B cell (primary cell): ENCODE measurements around the gene PBLD. TPM values are rescaled to one million over a fixed set of nuclear protein-coding genes. Genes with fewer than 3 reads are reported as not detected.

Experiments
- ATAC-seq: fragments of 200-7000 bp; cut with Tn5 transposase; one replicate; pipeline ENCODE4 v1.10.0; 2021; ENCODE audit warnings: low read depth, mild to moderate bottlenecking, moderate number of reproducible peaks, moderate library complexity
- CTCF ChIA-PET: fragments of 350-600 bp; sonication (Branson Sonifier 250); formaldehyde crosslinking; loops from one replicate; lab custom pipeline; 2021; ENCODE audit warnings: antibody characterized with exemption, inconsistent platforms; lab: Charles Lee
- POLR2A ChIA-PET: fragments of 350-600 bp; sonication (Branson Sonifier 250); formaldehyde crosslinking; loops from one replicate; lab custom pipeline; 2021; ENCODE audit warnings: antibody characterized with exemption; lab: Charles Lee
- DNase-seq: peaks from one replicate; pipeline ENCODE4 v3.0.0; 2013
- H2AFZ ChIP-seq: 2 replicates; pipeline ENCODE4 v1.6.1; 2012; ENCODE audit warnings: mild to moderate bottlenecking, low read depth, low read length; ENCODE audit not compliant: insufficient read depth, poor library complexity, severe bottlenecking
- H3K27ac ChIP-seq, 2 donors: 1 replicate in 1 of 2; 2 replicates in 1 of 2; pipeline ENCODE4 v1.5.1; 2012 to 2013; ENCODE audit warnings: low read length in 2 of 2, mild to moderate bottlenecking in 2 of 2, moderate library complexity in 1 of 2
- H3K27me3 ChIP-seq, 4 experiments: fragments of 200-600 bp in 1 of 4; sonication (generic) in 1 of 4; replicated peaks in 1 of 4; 1 replicate in 2 of 4; 2 replicates in 2 of 4; pipeline versions ENCODE4 v1.6.1 to v1.7.0; 2013 to 2016; ENCODE audit warnings: low read length in 3 of 4, mild to moderate bottlenecking in 2 of 4, mixed read lengths in 1 of 4, moderate library complexity in 1 of 4; ENCODE audit not compliant: insufficient read depth in 4 of 4, control insufficient read depth in 3 of 4; ENCODE audit errors: control extremely low read depth in 1 of 4
- H3K36me3 ChIP-seq, 2 experiments: replicated peaks in 1 of 2; 1 replicate in 1 of 2; 2 replicates in 1 of 2; pipeline versions ENCODE4 v1.6.1 to v1.7.1; 2013; ENCODE audit warnings: low read length in 1 of 2; ENCODE audit not compliant: insufficient read depth in 2 of 2, control insufficient read depth in 1 of 2; ENCODE audit errors: control extremely low read depth in 1 of 2, extremely low read depth in 1 of 2
- H3K4me1 ChIP-seq, 2 donors: fragments of 200-600 bp in 1 of 2; sonication (generic) in 1 of 2; 1 replicate in 1 of 2; 2 replicates in 1 of 2; pipeline versions ENCODE4 v1.5.1 to v1.6.1; 2013 to 2017; ENCODE audit warnings: low read length in 2 of 2; ENCODE audit not compliant: control insufficient read depth in 2 of 2, insufficient read depth in 2 of 2
- H3K4me2 ChIP-seq: replicated peaks from 2 replicates; pipeline ENCODE3; 2012; ENCODE audit warnings: mild to moderate bottlenecking, low read depth, low read length; ENCODE audit not compliant: poor library complexity, severe bottlenecking
- H3K4me3 ChIP-seq, 5 experiments: fragments of 200-600 bp in 1 of 5; sonication (generic) in 1 of 5; 1 replicate in 3 of 5; 2 replicates in 2 of 5; pipeline versions ENCODE4 v1.5.1 to v1.7.0; 2011 to 2016; ENCODE audit warnings: low read length in 4 of 5, mild to moderate bottlenecking in 4 of 5, low read depth in 2 of 5, control low read depth in 1 of 5, moderate library complexity in 1 of 5; ENCODE audit not compliant: insufficient read depth in 1 of 5; ENCODE audit errors: control extremely low read depth in 1 of 5, extremely low read depth in 1 of 5
- H3K79me2 ChIP-seq: fragments of 200-600 bp; sonication (generic); one replicate; pipeline ENCODE4 v1.6.0; 2016; ENCODE audit warnings: low read length; ENCODE audit not compliant: control insufficient read depth, insufficient read depth
- H3K9ac ChIP-seq: fragments of 200-600 bp; sonication (generic); 2 replicates; pipeline ENCODE4 v1.6.1; 2017; ENCODE audit warnings: mild to moderate bottlenecking, low read length, moderate library complexity
- H3K9me3 ChIP-seq, 3 donors: one replicate each; pipeline versions ENCODE4 v1.6.1 to v1.7.1; 2013; ENCODE audit warnings: low read length in 2 of 3; ENCODE audit not compliant: control insufficient read depth in 2 of 3, insufficient read depth in 1 of 3; ENCODE audit errors: control extremely low read depth in 1 of 3
- H4K20me1 ChIP-seq: 2 replicates; pipeline ENCODE4 v1.6.0; 2012; ENCODE audit warnings: mild to moderate bottlenecking, low read length; ENCODE audit not compliant: insufficient read depth, control insufficient read depth, poor library complexity, severe bottlenecking
- H3K27ac Mint-ChIP-seq: one replicate; pipeline ENCODE4 v1.8.0; 2021; ENCODE audit warnings: mixed read lengths
- H3K27me3 Mint-ChIP-seq: one replicate; pipeline ENCODE4 v1.8.0; 2021; ENCODE audit warnings: mixed read lengths
- H3K4me1 Mint-ChIP-seq: one replicate; pipeline ENCODE4 v1.8.0; 2021; ENCODE audit warnings: mixed read lengths
- H3K4me3 Mint-ChIP-seq: one replicate; pipeline ENCODE4 v1.8.0; 2021; ENCODE audit warnings: mixed read lengths
- H3K9me3 Mint-ChIP-seq: one replicate; pipeline ENCODE4 v1.8.0; 2022; ENCODE audit warnings: mixed read lengths; ENCODE audit not compliant: insufficient read depth
- EZH2 ChIP-seq: IDR thresholded peaks from 2 replicates; pipeline ENCODE4 v1.6.1; 2012; ENCODE audit warnings: borderline replicate concordance, low read depth, mild to moderate bottlenecking, moderate library complexity, low read length; ENCODE audit not compliant: insufficient read depth, poor library complexity, severe bottlenecking
- WGBS: methylation state at CpG from one replicate; pipeline ENCODE4 v1.1.5; 2013; ENCODE audit warnings: missing lambda C conversion rate; ENCODE audit not compliant: insufficient coverage; 5-methylcytosine and 5-hydroxymethylcytosine counted together
- intact Hi-C: fragments of 100-400 bp; cut with micrococcal nuclease; formaldehyde crosslinking; loops from one replicate; pipeline ENCODE4 v1.10.0; 2022
- polyA minus RNA-seq: library from RNA; depleted of rRNA, polyadenylated mRNA; stranded (reverse); fragments of >200 nt; gene quantifications from 2 replicates; pipeline ENCODE4 v1.2.3, GENCODE V29; 2012
- polyA plus RNA-seq: library from polyadenylated mRNA; depleted of rRNA; stranded (reverse); fragments of >200 nt; gene quantifications from 2 replicates; pipeline ENCODE4 v1.2.3, GENCODE V29; 2012
- total RNA-seq, 2 donors: library from RNA; stranded (reverse); fragments of 120-200 nt in 1 of 2; gene quantifications; 1 replicate in 1 of 2; 2 replicates in 1 of 2; pipeline versions ENCODE4 v1.2.3 to v1.2.4, GENCODE V29; 2013 to 2022
- TF ChIP-seq, protein P1 (sequence below): fragments of 200-600 bp; IDR thresholded peaks from one replicate; pipeline ENCODE4 v1.8.0; 2022; ENCODE audit warnings: antibody characterized with exemption, mild to moderate bottlenecking

The PBLD gene
- total RNA-seq (3.0 and 4.7 TPM in 2 replicates), polyA plus RNA-seq (0.40 and 0.42 TPM in 2 replicates), polyA minus RNA-seq (0.69 and 2.5 TPM in 2 replicates)
- total RNA-seq (2013): 1.5 TPM

- Mint-ChIP-seq H3K9me3 (no peaks in the 10 kb centered on the region), H3K4me3 (peak within 1 kb of the TSS; percentile 99), H3K27ac (peak within 1 kb of the TSS; percentile 100), H3K4me1 (peaks cover 68% of the 10 kb centered on the region), H3K27me3 (no peaks in the 10 kb centered on the region)
- H3K27me3 ChIP-seq: no peaks in the 10 kb centered on the region
- peak within 1 kb of the TSS; percentile 79 for H3K4me2 ChIP-seq
- H2AFZ ChIP-seq: peak within 1 kb of the TSS; percentile 79
- POLR2A ChIA-PET: interaction anchor here (0.6 to 2.4 kb wide), 17 partner anchors 20 to 655 kb away, joined by 3 to 20 read pairs (median 6); partner anchors contain the start of genes CCAR1, DDX21, RUFY2 and SIRT1
- H3K9ac ChIP-seq: peak within 1 kb of the TSS; percentile 97
- H3K27ac ChIP-seq: peak within 1 kb of the TSS; percentile 93 to 94
- DNase-seq (peak; percentile 79), ATAC-seq (peak; percentile 7)
- under 1% methylated on average over 37 of the region's 51 CpGs for WGBS
- intact Hi-C loops: loop anchor here (2.0 to 5.0 kb wide), 6 partner anchors 16 to 1815 kb away; partner anchors contain the start of genes TYSND1 and VPS26A
- peaks cover 42 to 56% of the 10 kb centered on the region in 2 donors for H3K4me1 ChIP-seq
- CTCF ChIA-PET: interaction anchor here (0.6 to 6.6 kb wide), 5 partner anchors 16 to 752 kb away, joined by 3 to 51 read pairs (median 4); no protein-coding TSS in a partner anchor
- peak within 1 kb of the TSS; percentile 77 to 95 (median 90) for H3K4me3 ChIP-seq
- H4K20me1 ChIP-seq: peaks cover 44% of the 10 kb centered on the region
- no peak for TF ChIP-seq EZH2
- TF ChIP-seq, protein P1, sequence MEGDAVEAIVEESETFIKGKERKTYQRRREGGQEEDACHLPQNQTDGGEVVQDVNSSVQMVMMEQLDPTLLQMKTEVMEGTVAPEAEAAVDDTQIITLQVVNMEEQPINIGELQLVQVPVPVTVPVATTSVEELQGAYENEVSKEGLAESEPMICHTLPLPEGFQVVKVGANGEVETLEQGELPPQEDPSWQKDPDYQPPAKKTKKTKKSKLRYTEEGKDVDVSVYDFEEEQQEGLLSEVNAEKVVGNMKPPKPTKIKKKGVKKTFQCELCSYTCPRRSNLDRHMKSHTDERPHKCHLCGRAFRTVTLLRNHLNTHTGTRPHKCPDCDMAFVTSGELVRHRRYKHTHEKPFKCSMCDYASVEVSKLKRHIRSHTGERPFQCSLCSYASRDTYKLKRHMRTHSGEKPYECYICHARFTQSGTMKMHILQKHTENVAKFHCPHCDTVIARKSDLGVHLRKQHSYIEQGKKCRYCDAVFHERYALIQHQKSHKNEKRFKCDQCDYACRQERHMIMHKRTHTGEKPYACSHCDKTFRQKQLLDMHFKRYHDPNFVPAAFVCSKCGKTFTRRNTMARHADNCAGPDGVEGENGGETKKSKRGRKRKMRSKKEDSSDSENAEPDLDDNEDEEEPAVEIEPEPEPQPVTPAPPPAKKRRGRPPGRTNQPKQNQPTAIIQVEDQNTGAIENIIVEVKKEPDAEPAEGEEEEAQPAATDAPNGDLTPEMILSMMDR: peak; percentile 51
- H3K79me2 ChIP-seq: peaks cover 57% of the 10 kb centered on the region
- peaks cover 0 to 3% of the 10 kb centered on the region in 2 experiments for H3K36me3 ChIP-seq
- H3K9me3 ChIP-seq: peaks cover 0 to 8% (median 0%) of the 10 kb centered on the region in 3 donors
Measured at GRCh38 chr10:68332259-68333057, at the start of gene PBLD. TSS of gene PBLD (minus strand) at chr10:68332928. CDS start at chr10:68306844, 26,084 bp downstream.

GRCh38 chr10:68371604-68372003 is 38.9 kb upstream of the PBLD start:
- H3K36me3 ChIP-seq: peaks cover 10 to 18% of the 10 kb centered on the region in 2 experiments

More at GRCh38 chr10:68371604-68372003, 38.9 kb upstream of the PBLD start:
- no peak for DNase-seq
- CTCF ChIA-PET: interaction anchor here (0.7 kb wide), 1 partner anchor 37 kb away, joined by 3 read pairs; no protein-coding TSS in a partner anchor
- Histone ChIP-seq H3K9ac (no peak overlapping the region), H3K4me2 (no peak overlapping the region), H3K9me3 (peaks cover 8 to 25% (median 16%) of the 10 kb centered on the region in 3 donors), H3K4me3 (no peak overlapping the region), H3K4me1 (no peaks in the 10 kb centered on the region), H3K27ac (no peak overlapping the region), H4K20me1 (no peaks in the 10 kb centered on the region), H2AFZ (no peak overlapping the region), H3K79me2 (no peaks in the 10 kb centered on the region), H3K27me3 (no peaks in the 10 kb centered on the region)
- Mint-ChIP-seq H3K27me3 (no peaks in the 10 kb centered on the region), H3K4me1 (no peaks in the 10 kb centered on the region), H3K27ac (no peak overlapping the region), H3K9me3 (peaks cover 5% of the 10 kb centered on the region), H3K4me3 (no peak overlapping the region)
- no CpG with 5 or more reads among the region's 1 CpG for WGBS
- POLR2A ChIA-PET: no interaction called here
- TF ChIP-seq, protein P1: no peak
- TF ChIP-seq EZH2: no peak
- no peak for ATAC-seq
- intact Hi-C loops: no loop called here
